Left hindlimb (tissue), 1 donor: ENCODE results near the gene KNOP1.

Experiments
- DNase-seq: peaks from one replicate; pipeline ENCODE4 v3.0.0-alpha.2; 2018

The KNOP1 gene

DNA sequence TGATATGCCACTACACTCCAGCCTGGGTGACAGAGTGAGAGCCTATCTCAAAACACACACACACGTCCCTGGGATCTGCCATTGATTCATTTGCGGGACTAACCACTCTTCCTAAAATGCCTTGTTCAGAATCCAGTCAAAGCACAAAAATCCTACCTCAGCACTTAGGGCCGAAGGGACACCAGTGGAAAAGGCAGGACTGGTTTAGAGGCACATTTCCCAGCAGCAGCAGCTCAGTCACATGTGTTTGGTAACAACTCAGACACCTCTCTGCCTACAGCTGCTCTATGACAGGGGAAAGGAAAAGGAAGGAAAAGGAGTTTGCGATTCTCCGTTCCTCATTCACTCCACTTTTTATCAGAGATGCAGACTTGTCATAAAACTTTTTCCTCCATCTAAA is 12.2 kb downstream of the KNOP1 start:
- no peak for DNase-seq

- no peak for DNase-seq
These were observed 12.9 kb downstream of the KNOP1 start for GRCh38 chr16:19705146-19705501.

DNA sequence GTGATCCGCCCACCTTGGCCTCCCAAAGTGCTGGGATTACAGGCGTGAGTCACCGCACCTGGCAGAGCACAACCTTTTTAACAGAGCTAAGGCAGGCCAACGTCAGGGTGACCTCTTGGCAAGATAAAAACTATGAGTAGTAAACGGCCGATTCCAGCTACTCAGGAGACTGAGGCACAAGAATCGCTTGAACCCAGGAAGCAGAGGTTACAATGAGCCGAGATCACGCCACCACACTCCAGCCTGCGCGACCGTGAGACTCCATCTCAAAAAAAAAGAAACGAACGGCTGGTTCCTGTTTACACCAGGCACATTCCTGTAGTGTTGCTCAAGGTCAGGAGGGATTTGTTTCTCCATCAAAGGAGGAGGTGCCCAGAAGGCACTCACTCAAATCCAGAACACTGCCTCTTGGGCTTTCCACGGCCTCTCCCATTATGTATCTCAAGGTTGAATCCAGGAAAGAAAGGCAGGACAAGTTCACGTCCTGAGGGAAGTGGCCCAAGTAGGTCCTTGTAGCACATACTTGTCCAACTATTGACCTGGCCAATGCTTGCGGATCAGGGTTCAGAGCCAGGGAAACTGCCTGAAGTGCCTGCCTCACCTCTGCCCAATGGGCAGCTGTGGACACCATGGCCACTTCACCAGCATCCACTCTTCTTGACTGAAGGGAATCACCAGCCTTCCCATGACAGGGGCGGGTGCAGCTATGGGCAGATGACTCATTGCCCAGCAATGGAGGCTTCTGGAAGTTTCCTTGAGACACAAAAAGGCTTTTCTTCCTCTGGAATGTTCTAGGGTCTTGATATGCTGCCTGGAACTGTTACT is 13.5 kb downstream of the KNOP1 start:
- no peak for DNase-seq

- DNase-seq: no peak
These were observed 14.7 kb downstream of the KNOP1 start for GRCh38 chr16:19703172-19703889.

DNA sequence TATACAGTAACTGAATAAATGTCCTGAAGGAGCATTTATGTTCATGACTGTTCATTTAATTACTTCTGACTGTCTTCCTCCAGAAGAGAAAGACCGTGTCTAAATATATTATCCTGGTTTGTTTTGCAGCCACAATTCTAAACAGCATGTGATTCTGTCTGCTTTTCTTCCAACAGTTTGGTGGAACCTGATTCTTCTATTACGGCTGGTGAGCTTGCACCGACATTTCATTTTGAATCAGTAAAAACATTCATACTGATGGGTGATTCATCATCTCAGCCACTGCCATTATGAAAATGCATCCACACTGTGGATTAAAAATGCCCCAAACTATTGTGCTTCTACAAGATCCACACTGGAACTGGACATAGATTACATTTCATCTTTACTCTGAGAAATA is 16.9 kb downstream of the KNOP1 start:
- no peak for DNase-seq

- no peak for DNase-seq
These were observed 17.7 kb downstream of the KNOP1 start for GRCh38 chr16:19700319-19700781.

GRCh38 chr16:19699472-19699871 is 18.6 kb downstream of the KNOP1 start:
- no peak for DNase-seq

- no peak for DNase-seq
These were observed 19.3 kb downstream of the KNOP1 start for GRCh38 chr16:19698480-19699465.

DNA sequence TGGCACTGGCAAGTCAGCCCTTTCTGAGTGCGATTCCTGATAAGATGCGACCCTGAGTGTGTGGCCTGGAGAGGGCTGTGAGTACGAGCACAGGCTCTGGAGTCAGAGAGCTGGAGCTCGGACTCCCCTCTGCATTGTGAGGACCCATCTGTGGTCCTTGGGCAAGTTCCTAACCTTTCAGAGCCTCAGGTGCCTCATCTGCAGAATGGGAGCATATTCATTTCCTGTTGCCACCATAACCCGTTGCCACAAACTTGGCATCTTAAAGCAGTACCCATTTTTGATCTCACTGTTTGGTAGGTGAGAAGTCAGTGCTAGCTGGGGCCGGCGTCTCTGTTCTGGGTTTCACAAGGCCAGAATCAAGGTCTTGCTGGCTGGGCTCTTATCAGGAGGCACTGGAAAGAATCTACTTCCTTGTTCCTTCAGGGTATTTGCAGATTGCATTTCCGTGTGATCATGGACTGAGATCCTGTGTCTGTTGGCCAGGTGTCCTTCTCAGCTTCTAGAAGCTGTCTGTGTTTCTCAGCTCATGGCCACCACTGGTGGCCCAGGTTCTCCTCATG is 20.2 kb downstream of the KNOP1 start:
- DNase-seq: no peak

- DNase-seq: no peak
These were observed 21.1 kb downstream of the KNOP1 start for GRCh38 chr16:19696961-19697360.

GRCh38 chr16:19696328-19696727 is 21.7 kb downstream of the KNOP1 start:
- DNase-seq: peak; percentile 86

GRCh38 chr16:19694989-19695388 is 23.0 kb downstream of the KNOP1 start:
- peak; percentile 52 for DNase-seq

DNA sequence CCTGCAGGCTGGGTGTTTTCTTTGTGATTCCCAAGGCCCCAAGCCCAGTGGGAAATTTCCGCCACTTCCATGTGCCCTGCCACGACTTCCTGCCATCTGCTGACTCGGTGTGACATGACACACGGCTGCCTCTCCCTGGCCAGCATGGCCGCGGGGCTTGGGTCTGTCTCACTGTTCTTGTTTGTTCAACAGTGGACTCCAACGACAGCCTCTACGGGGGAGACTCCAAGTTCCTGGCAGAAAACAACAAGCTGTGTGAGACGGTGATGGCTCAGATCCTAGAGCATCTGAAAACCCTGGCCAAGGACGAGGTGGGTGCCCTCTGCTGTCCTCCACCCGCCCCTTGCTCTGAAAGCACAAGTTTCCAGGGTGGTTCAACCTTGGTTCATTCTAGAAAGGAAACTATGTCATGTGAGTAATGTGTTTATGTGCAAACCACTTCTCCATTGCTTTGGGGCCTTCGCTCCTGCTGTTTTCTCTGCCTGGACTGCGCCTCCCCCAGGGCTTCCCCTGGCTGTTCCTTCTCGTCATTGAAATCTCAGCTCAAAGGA is 26.8 kb downstream of the KNOP1 start:
- no peak for DNase-seq

DNA sequence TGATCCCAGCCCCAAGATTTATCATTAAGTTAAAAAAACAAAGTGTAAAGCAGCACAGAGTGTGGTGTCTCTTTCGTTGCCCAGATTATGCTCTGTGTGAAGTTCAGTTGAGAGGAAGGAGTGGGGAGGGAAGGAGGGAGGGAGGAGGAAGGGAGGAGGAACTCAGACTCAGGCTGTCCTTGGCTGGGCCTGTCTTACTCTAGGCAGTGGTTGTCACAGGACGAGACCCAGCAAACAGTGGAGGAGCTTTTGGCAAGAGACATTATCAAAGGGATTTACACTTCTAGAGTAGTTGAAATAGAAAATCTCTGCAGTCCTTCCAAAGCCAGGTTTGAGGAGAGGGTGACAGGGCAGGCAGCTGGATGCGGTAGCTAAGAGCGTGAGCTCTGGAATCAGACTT is 27.8 kb downstream of the KNOP1 start:
- DNase-seq: no peak

GRCh38 chr16:19689342-19689741 is 28.7 kb downstream of the KNOP1 start:
- DNase-seq: no peak

DNA sequence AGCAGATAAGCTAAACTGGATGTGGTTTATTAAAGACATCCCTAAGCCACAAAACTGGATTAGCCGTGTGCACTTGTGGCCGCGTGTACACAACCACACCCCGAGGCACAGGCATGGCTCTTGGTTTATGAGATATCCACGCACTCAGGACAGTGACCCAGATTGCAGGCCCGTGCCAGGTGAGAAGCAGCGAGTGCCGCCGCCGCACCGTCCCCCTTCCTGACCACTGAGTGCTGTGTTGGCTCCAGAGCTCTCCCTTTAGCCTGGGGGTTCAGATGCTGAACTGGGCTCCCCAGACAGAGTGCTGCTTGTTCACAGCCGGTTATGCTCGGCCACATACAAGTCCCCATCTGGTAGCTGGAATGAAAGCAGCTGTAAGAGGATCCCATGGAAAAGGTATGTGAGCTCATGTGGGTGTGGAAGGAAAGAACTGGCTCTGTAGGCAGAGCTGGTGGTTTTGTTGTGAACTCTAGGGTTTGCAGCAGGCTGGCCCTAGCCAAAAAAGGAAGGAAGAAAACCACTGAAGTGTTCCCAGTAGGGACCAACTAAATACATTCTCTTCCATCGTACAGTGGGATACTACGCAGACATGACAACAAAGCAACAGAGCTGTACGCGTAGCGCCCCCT is 29.5 kb downstream of the KNOP1 start:
- DNase-seq: no peak

DNA sequence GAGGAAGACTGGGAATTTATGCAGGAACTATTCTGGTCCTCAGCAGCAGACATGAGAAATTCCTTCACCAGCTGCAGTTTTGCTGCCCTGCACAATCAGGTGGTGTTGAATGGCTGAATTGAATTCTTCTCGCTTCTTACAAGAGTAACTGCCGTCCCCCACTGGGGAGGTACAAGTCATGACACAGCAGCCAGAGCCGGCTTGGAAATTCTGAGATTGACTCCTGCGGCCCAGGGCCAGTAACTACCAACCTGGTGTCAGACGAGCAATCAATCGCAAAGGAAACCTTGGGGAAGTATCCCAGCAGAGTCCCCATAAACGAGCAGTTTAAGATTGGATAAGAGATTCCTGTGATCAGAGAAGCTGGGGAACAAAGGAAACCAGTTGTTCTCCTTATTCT is 30.7 kb downstream of the KNOP1 start:
- no peak for DNase-seq

DNA sequence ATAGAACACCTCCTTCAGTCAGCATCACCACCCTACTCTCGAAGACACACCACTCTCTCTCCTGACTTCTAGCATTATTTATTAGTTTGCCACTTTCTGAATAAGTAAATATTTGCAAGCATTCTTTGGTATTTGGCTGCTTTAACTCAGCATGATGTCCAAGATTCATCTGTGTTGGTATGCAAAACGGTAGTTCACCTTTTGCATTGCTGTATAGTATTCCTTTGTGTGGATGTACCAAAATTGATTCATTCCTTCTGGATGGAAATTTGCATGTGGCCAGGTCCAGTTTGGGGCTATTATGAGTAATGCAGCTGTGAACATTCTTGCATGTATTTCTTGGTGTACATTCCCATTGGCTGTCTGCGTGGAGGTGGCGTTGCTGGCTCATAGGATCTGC is 32.9 kb downstream of the KNOP1 start:
- no peak for DNase-seq

DNA sequence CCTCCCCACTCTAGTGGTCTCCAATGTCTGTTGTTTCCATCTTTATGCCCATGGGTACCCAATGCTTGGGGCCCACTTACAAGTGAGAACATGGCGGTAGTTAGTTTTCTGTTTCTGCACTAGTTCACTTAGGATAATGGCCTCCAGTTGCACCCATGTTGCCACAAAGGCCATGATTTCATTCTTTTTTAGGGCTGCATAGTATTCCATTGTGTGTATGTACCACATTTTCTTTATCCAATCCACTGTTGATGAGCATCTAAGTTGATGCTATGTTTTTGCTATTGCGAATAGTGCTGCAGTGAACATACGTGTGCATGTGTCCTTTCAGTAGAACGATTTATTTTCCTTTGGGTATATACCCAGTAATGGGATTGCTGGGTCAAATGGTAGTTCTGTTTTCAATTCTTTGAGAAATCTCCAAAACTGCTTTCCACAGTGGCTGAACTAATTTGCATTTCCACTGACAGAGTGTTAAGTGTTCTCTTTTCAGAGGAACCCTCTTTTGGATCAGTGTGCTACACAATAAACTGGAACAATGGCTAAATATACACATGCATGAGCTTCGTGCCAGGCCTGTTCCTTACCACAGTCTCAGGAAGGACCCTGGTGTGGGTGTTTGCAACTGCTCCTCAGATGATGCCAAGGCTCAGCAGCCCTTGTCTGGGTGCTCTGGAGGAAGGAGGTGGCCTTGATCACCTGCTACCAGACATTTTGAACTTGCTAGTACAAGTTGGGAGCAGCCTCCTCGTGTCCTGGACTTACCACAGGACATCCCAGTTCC is 34.4 kb downstream of the KNOP1 start:
- no peak for DNase-seq

GRCh38 chr16:19681637-19682036 is 36.4 kb downstream of the KNOP1 start:
- no peak for DNase-seq

DNA sequence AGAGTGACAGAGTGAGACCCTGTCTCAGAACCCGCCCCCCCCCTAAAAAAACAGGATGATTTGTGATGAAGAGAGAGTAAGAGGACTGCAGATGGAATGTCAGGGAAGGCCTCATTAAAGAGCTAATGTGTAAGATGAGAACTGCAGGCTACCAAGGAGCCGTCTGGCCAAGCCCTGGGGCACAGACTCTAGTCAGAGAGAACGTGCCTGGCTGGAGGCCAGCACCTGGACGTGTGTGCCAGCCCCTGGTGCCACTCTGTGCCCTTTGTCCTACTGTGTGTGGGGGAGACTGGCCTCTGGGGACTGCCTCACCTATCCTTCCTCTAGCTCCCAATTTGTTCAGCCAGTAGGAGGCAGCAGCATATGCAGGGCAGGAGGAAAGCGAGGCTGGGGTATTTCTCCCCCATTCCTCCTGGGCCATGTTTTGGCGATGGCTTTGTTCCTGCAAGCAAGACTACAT is 37.1 kb downstream of the KNOP1 start:
- no peak for DNase-seq
